Caco-2 (cell line): ENCODE results near the gene BRD7. TPM values are rescaled to one million over a fixed set of nuclear protein-coding genes. Genes with fewer than 3 reads are reported as not detected.

ENCODE experiments used
- BruUV-seq: library from RNA; stranded (reverse); fragments of 400-500 nt; replicated peaks from 2 replicates; lab custom pipeline; 2021; lab: Mats Ljungman, UMichigan
- CTCF ChIA-PET: fragments of 300-600 bp; sonication (Branson Sonifier 250); formaldehyde crosslinking; loops from one replicate; lab custom pipeline; 2022; ENCODE audit warnings: antibody characterized with exemption; lab: Charles Lee
- POLR2A ChIA-PET: fragments of 300-600 bp; sonication (Branson Sonifier 250); formaldehyde crosslinking; loops from one replicate; lab custom pipeline; 2022; ENCODE audit warnings: antibody characterized with exemption; lab: Charles Lee
- DNase-seq, 2 experiments: peaks; one replicate each; pipeline versions ENCODE4 v3.0.0 to v3.0.0-alpha.2; 2020 to 2022
- H3K27me3 ChIP-seq: replicated peaks from 2 replicates; pipeline ENCODE4 v1.6.0; 2011; ENCODE audit warnings: low read length; ENCODE audit not compliant: control insufficient read depth, insufficient read depth
- H3K36me3 ChIP-seq: 2 replicates; pipeline ENCODE4 v1.5.1; 2011; ENCODE audit warnings: low read length; ENCODE audit not compliant: control insufficient read depth, insufficient read depth
- H3K4me1 ChIP-seq: fragments of 250-450 bp; sonication (Bioruptor Pico); 2 replicates; pipeline ENCODE4 v1.5.1; 2020; ENCODE audit warnings: mild to moderate bottlenecking
- H3K4me3 ChIP-seq: 2 replicates; pipeline ENCODE4 v1.5.1; 2011; ENCODE audit warnings: low read depth, mild to moderate bottlenecking, control low read depth, low read length
- H3K9me3 ChIP-seq: fragments of 250-450 bp; sonication (Bioruptor Pico); 2 replicates; pipeline ENCODE4 v1.5.1; 2020; ENCODE audit warnings: mild to moderate bottlenecking, moderate library complexity
- H3K27ac Mint-ChIP-seq: one replicate; pipeline ENCODE4 v1.8.0; 2022; ENCODE audit warnings: mixed read lengths; ENCODE audit not compliant: unreplicated experiment
- H3K27me3 Mint-ChIP-seq: one replicate; pipeline ENCODE4 v1.8.0; 2022; ENCODE audit warnings: mixed read lengths; ENCODE audit not compliant: insufficient read depth, unreplicated experiment
- H3K36me3 Mint-ChIP-seq: one replicate; pipeline ENCODE4 v1.8.0; 2022; ENCODE audit warnings: mild to moderate bottlenecking, mixed read lengths; ENCODE audit not compliant: insufficient read depth, unreplicated experiment
- H3K4me1 Mint-ChIP-seq: one replicate; pipeline ENCODE4 v1.8.0; 2022; ENCODE audit warnings: low read depth, mixed read lengths; ENCODE audit not compliant: unreplicated experiment
- H3K4me3 Mint-ChIP-seq: one replicate; pipeline ENCODE4 v1.8.0; 2022; ENCODE audit warnings: mild to moderate bottlenecking, moderate library complexity, mixed read lengths; ENCODE audit not compliant: unreplicated experiment
- H3K9me3 Mint-ChIP-seq: one replicate; pipeline ENCODE4 v1.8.0; 2022; ENCODE audit warnings: mixed read lengths; ENCODE audit not compliant: unreplicated experiment
- CTCF ChIP-seq, 2 experiments: fragments of 200-600 bp in 1 of 2; IDR thresholded peaks; 1 replicate in 1 of 2; 2 replicates in 1 of 2; pipeline versions ENCODE4 v1.5.1 to v1.8.0; 2011 to 2022; ENCODE audit warnings: antibody characterized with exemption in 1 of 2, control low read depth in 1 of 2, inconsistent platforms in 1 of 2, low read depth in 1 of 2, low read length in 1 of 2, mild to moderate bottlenecking in 1 of 2, moderate library complexity in 1 of 2; ENCODE audit not compliant: insufficient read depth in 1 of 2, severe bottlenecking in 1 of 2, unreplicated experiment in 1 of 2
- intact Hi-C: fragments of 100-400 bp; cut with micrococcal nuclease; formaldehyde crosslinking; loops from one replicate; pipeline ENCODE4 v1.10.0; 2022; ENCODE audit not compliant: unreplicated experiment
- total RNA-seq: library from RNA; stranded (reverse); gene quantifications from 2 replicates; pipeline ENCODE4 v1.2.3, GENCODE V29; 2022

Gene BRD7
- total RNA-seq, 1 experiment from 2014 or later = 170 TPM

GRCh38 chr16:50281391-50282009 is 87.3 kb downstream of the BRD7 start:
- BruUV-seq = no TSS peak
- no peaks in the 10 kb centered on the region for H3K27me3 Mint-ChIP-seq
- CTCF ChIA-PET = no interaction called here
- H3K36me3 ChIP-seq = no peaks in the 10 kb centered on the region
- TF ChIP-seq CTCF (IDR thresholded peaks at IDR 0.05; ENCODE audit: insufficient read depth in 1 of 2, low read depth in 1 of 2, low read length in 1 of 2, severe bottlenecking in 1 of 2, unreplicated experiment in 1 of 2) = no peak
- no peak overlapping the region for H3K4me3 ChIP-seq
- POLR2A ChIA-PET = no interaction called here
- 0 out of 2 replicates have a peak, but pooled peaks cover under 1% of the 10 kb centered on the region for H3K9me3 ChIP-seq
- peaks cover 10% of the 10 kb centered on the region for H3K36me3 Mint-ChIP-seq
- no peaks in the 10 kb centered on the region for H3K27me3 ChIP-seq
- H3K9me3 Mint-ChIP-seq = peaks cover 9% of the 10 kb centered on the region
- H3K4me1 ChIP-seq = 0 out of 2 replicates have a peak, but pooled peaks cover 3% of the 10 kb centered on the region
- no peaks in the 10 kb centered on the region for H3K4me1 Mint-ChIP-seq
- no peak overlapping the region for H3K27ac Mint-ChIP-seq
- no peak overlapping the region for H3K4me3 Mint-ChIP-seq
- intact Hi-C loops = no loop called here
- no peak for DNase-seq

GRCh38 chr16:50280932-50281331 is 87.9 kb downstream of the BRD7 start:
- H3K36me3 Mint-ChIP-seq = peaks cover 6% of the 10 kb centered on the region
- H3K9me3 ChIP-seq = no peaks in the 10 kb centered on the region
- no peak overlapping the region for H3K4me3 Mint-ChIP-seq
- H3K27ac Mint-ChIP-seq = no peak overlapping the region
- ChIA-PET CTCF (no interaction called here), POLR2A (no interaction called here)
- no peak for TF ChIP-seq CTCF (IDR thresholded peaks at IDR 0.05; ENCODE audit: insufficient read depth in 1 of 2, low read depth in 1 of 2, low read length in 1 of 2, severe bottlenecking in 1 of 2, unreplicated experiment in 1 of 2)
- H3K9me3 Mint-ChIP-seq = peaks cover 9% of the 10 kb centered on the region
- H3K27me3 ChIP-seq = no peaks in the 10 kb centered on the region
- no peaks in the 10 kb centered on the region for H3K27me3 Mint-ChIP-seq
- intact Hi-C loops = no loop called here
- H3K4me1 ChIP-seq = 0 out of 2 replicates have a peak, but pooled peaks cover 3% of the 10 kb centered on the region
- H3K36me3 ChIP-seq = no peaks in the 10 kb centered on the region
- no peak overlapping the region for H3K4me3 ChIP-seq
- no peak for DNase-seq
- H3K4me1 Mint-ChIP-seq = no peaks in the 10 kb centered on the region
- no TSS peak for BruUV-seq

DNA sequence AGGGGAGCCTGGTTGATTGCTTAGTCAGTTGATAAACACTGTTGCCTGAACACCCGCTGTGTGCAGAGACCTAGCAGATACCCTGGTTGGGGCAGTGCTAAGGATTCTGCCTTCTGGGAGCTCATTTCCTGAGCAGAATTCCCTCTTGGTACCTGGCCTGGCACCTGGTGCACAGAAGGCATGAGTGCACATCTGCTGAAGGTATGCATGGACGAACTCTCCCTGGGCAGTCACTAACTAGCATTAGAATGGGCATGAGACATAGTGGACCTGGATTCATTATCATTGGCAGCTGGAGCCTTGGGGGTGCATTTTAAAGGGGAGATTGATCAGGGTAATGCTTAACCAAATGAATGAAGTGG is 89.3 kb downstream of the BRD7 start:
- Mint-ChIP-seq H3K4me1 (no peaks in the 10 kb centered on the region), H3K9me3 (peaks cover 9% of the 10 kb centered on the region), H3K27me3 (no peaks in the 10 kb centered on the region), H3K4me3 (no peak overlapping the region), H3K27ac (no peak overlapping the region), H3K36me3 (peaks cover 2% of the 10 kb centered on the region)
- Histone ChIP-seq H3K9me3 (no peaks in the 10 kb centered on the region), H3K36me3 (no peaks in the 10 kb centered on the region), H3K4me3 (no peak overlapping the region), H3K27me3 (no peaks in the 10 kb centered on the region), H3K4me1 (0 out of 2 replicates have a peak, but pooled peaks cover 3% of the 10 kb centered on the region)
- no TSS peak for BruUV-seq
- POLR2A ChIA-PET = no interaction called here
- CTCF ChIA-PET = interaction anchor here (0.8 kb wide), 1 partner anchor 17 kb away, joined by 3 read pairs; no protein-coding TSS in a partner anchor
- DNase-seq = no peak
- intact Hi-C loops = no loop called here
- no peak for TF ChIP-seq CTCF (IDR thresholded peaks at IDR 0.05; ENCODE audit: insufficient read depth in 1 of 2, low read depth in 1 of 2, low read length in 1 of 2, severe bottlenecking in 1 of 2, unreplicated experiment in 1 of 2)
